Stimulated activated CD4-positive, alpha-beta T cell treated with anti-CD3 and anti-CD28 coated beads, Interleukin-4, amount 100 ng/mL, for 48 hours (primary cell): ENCODE data around the gene GCNT1.
"Not testable (repeated sequence)": the region's sequence is repeated elsewhere in the genome, so short reads cannot be mapped to it uniquely, and the experiment has no call there.

ENCODE experiments used
- DNase-seq, 2 donors: peaks; one replicate each; pipeline ENCODE4 v3.0.0-alpha.2; 2020; ENCODE audit warnings: low read depth in 2 of 2

Gene GCNT1

GRCh38 chr9:76490249-76490990 lies 31.4 kb downstream of the GCNT1 start:
- DNase-seq: no peak

- DNase-seq: not testable (repeated sequence)
Measured at GRCh38 chr9:76491056-76491455, 32.1 kb downstream of the GCNT1 start.

GRCh38 chr9:76493496-76493895 lies 34.5 kb downstream of the GCNT1 start:
- not testable (repeated sequence) for DNase-seq

- DNase-seq: no peak
Measured at GRCh38 chr9:76500061-76500460, 41.1 kb downstream of the GCNT1 start.

GRCh38 chr9:76502746-76503145 lies 43.8 kb downstream of the GCNT1 start:
- no peak for DNase-seq

- DNase-seq: no peak
Measured at GRCh38 chr9:76510041-76510440, 51.1 kb downstream of the GCNT1 start.

- no peak for DNase-seq
Measured at GRCh38 chr9:76510446-76510845, 51.5 kb downstream of the GCNT1 start.

- DNase-seq: no peak
Measured at GRCh38 chr9:76512826-76513225, 53.8 kb downstream of the GCNT1 start.

- no peak for DNase-seq
Measured at GRCh38 chr9:76516350-76516749, 57.4 kb downstream of the GCNT1 start.

- no peak for DNase-seq
Measured at GRCh38 chr9:76516871-76517270, 57.9 kb downstream of the GCNT1 start.

GRCh38 chr9:76519075-76519835 lies 60.3 kb downstream of the GCNT1 start:
- no peak for DNase-seq

GRCh38 chr9:76521244-76521681 lies 62.3 kb downstream of the GCNT1 start:
- no peak for DNase-seq

GRCh38 chr9:76521906-76522305 lies 62.9 kb downstream of the GCNT1 start:
- DNase-seq: no peak

GRCh38 chr9:76523617-76524200 lies 64.7 kb downstream of the GCNT1 start:
- not testable (repeated sequence) for DNase-seq

GRCh38 chr9:76525196-76525595 lies 66.2 kb downstream of the GCNT1 start:
- no peak for DNase-seq

- no peak for DNase-seq
Measured at GRCh38 chr9:76526026-76526425, 67.0 kb downstream of the GCNT1 start.

GRCh38 chr9:76528056-76528455 lies 69.1 kb downstream of the GCNT1 start:
- DNase-seq: no peak

- DNase-seq: no peak
Measured at GRCh38 chr9:76528642-76529190, 69.7 kb downstream of the GCNT1 start.

- no peak for DNase-seq
Measured at GRCh38 chr9:76529653-76530052, 70.7 kb downstream of the GCNT1 start.

GRCh38 chr9:76530458-76531110 lies 71.6 kb downstream of the GCNT1 start:
- no peak for DNase-seq

- no peak for DNase-seq
Measured at GRCh38 chr9:76531231-76531780, 72.3 kb downstream of the GCNT1 start.

GRCh38 chr9:76532877-76533276 lies 73.9 kb downstream of the GCNT1 start:
- DNase-seq: not testable (repeated sequence)
